Activated B cell treated with CpG ODN at 0.5 μM for 24 hours (primary cell): ENCODE measurements around the gene ATG16L2. TPM values are rescaled to one million over a fixed set of nuclear protein-coding genes. Genes with fewer than 3 reads are reported as not detected.

Source experiments
- ATAC-seq: fragments of 200-7000 bp; cut with Tn5 transposase; one replicate; pipeline ENCODE4 v1.10.0; 2021; ENCODE audit warnings: low read depth, mild to moderate bottlenecking, moderate library complexity
- CTCF ChIA-PET: fragments of 350-600 bp; sonication (Branson Sonifier 250); formaldehyde crosslinking; loops from one replicate; lab custom pipeline; 2021; ENCODE audit warnings: antibody characterized with exemption; lab: Charles Lee
- POLR2A ChIA-PET: fragments of 350-600 bp; sonication (Branson Sonifier 250); formaldehyde crosslinking; loops from one replicate; lab custom pipeline; 2021; ENCODE audit warnings: antibody characterized with exemption; lab: Charles Lee
- DNase-seq: peaks from one replicate; pipeline ENCODE4 v3.0.0; 2022
- H3K27ac Mint-ChIP-seq: one replicate; pipeline ENCODE4 v1.8.0; 2020; ENCODE audit warnings: mixed read lengths
- H3K27me3 Mint-ChIP-seq: one replicate; pipeline ENCODE4 v1.8.0; 2021; ENCODE audit warnings: mixed read lengths
- H3K36me3 Mint-ChIP-seq: one replicate; pipeline ENCODE4 v1.8.0; 2021; ENCODE audit warnings: low read depth, mixed read lengths
- H3K4me1 Mint-ChIP-seq: one replicate; pipeline ENCODE4 v1.8.0; 2021; ENCODE audit warnings: mixed read lengths
- H3K4me3 Mint-ChIP-seq: one replicate; pipeline ENCODE4 v1.8.0; 2020; ENCODE audit warnings: mild to moderate bottlenecking, mixed read lengths
- H3K9me3 Mint-ChIP-seq: one replicate; pipeline ENCODE4 v1.8.0; 2020; ENCODE audit warnings: mixed read lengths
- CTCF ChIP-seq: fragments of 200-600 bp; IDR thresholded peaks from one replicate; pipeline ENCODE4 v1.8.0; 2022; ENCODE audit warnings: antibody characterized with exemption, mild to moderate bottlenecking
- intact Hi-C: fragments of 100-400 bp; cut with micrococcal nuclease; formaldehyde crosslinking; loops from one replicate; pipeline ENCODE4 v1.15.1; 2024
- total RNA-seq: library from RNA; stranded (reverse); gene quantifications from 2 replicates; pipeline ENCODE4 v1.2.3, GENCODE V29; 2022

The ATG16L2 gene, protein sequence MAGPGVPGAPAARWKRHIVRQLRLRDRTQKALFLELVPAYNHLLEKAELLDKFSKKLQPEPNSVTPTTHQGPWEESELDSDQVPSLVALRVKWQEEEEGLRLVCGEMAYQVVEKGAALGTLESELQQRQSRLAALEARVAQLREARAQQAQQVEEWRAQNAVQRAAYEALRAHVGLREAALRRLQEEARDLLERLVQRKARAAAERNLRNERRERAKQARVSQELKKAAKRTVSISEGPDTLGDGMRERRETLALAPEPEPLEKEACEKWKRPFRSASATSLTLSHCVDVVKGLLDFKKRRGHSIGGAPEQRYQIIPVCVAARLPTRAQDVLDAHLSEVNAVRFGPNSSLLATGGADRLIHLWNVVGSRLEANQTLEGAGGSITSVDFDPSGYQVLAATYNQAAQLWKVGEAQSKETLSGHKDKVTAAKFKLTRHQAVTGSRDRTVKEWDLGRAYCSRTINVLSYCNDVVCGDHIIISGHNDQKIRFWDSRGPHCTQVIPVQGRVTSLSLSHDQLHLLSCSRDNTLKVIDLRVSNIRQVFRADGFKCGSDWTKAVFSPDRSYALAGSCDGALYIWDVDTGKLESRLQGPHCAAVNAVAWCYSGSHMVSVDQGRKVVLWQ
- 73.5 and 96.7 TPM in 2 replicates for total RNA-seq

- peak within 1 kb of the TSS; percentile 98 for H3K4me3 Mint-ChIP-seq
- H3K36me3 Mint-ChIP-seq = peaks cover 41% of the 10 kb centered on the region
- no peak for TF ChIP-seq CTCF
- no peaks in the 10 kb centered on the region for H3K9me3 Mint-ChIP-seq
- POLR2A ChIA-PET = interaction anchor here (0.6 to 4.5 kb wide), 14 partner anchors 13 to 375 kb away, joined by 3 to 26 read pairs (median 8); partner anchors contain the start of gene STARD10
- CTCF ChIA-PET = interaction anchor here (2.0 to 5.2 kb wide), 3 partner anchors 20 to 90 kb away, joined by 6 to 27 read pairs (median 11); partner anchors contain the start of gene STARD10
- intact Hi-C loops = loop anchor here (1.0 to 10.0 kb wide), 11 partner anchors 8 to 887 kb away; partner anchors contain the start of genes ARAP1, FCHSD2, INPPL1 and RNF121
- no peaks in the 10 kb centered on the region for H3K27me3 Mint-ChIP-seq
- H3K27ac Mint-ChIP-seq = peak within 1 kb of the TSS; percentile 94
- DNase-seq = peak; percentile 97
- H3K4me1 Mint-ChIP-seq = peaks cover 54% of the 10 kb centered on the region
- peak; percentile 75 for ATAC-seq
Observed at GRCh38 chr11:72814286-72815109, at the start of gene ATG16L2. TSS of gene ATG16L2 (plus strand) at chr11:72814411. CDS start at chr11:72814446, 35 bp downstream.

DNA sequence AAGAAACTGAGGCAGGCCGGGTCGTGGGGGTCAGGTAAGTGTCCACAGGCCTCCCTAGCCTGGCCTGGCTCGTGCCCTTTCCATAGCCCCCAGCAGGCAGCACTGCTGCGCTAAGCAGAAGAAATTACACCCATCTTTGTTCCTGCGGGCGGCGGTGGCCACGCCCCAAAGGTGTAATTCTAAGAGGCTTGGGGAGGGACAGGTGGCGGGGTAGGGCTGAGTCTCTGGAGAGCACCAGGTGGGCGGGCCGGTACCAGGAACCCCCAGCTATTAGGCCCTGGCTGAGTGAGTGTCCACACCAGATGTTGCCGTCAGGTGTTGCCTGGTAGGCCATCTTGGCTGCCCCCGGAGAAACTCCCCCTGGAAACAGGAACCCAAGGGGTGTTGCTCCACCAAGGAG, 49.7 kb upstream of the ATG16L2 start:
- Mint-ChIP-seq H3K9me3 (no peaks in the 10 kb centered on the region), H3K36me3 (no peaks in the 10 kb centered on the region), H3K4me1 (peaks cover 23% of the 10 kb centered on the region), H3K27ac (no peak overlapping the region), H3K27me3 (no peaks in the 10 kb centered on the region), H3K4me3 (no peak overlapping the region)
- DNase-seq (no peak), ATAC-seq (no peak)
- intact Hi-C loops = no loop called here
- no peak for TF ChIP-seq CTCF
- ChIA-PET CTCF (no interaction called here), POLR2A (no interaction called here)

DNA sequence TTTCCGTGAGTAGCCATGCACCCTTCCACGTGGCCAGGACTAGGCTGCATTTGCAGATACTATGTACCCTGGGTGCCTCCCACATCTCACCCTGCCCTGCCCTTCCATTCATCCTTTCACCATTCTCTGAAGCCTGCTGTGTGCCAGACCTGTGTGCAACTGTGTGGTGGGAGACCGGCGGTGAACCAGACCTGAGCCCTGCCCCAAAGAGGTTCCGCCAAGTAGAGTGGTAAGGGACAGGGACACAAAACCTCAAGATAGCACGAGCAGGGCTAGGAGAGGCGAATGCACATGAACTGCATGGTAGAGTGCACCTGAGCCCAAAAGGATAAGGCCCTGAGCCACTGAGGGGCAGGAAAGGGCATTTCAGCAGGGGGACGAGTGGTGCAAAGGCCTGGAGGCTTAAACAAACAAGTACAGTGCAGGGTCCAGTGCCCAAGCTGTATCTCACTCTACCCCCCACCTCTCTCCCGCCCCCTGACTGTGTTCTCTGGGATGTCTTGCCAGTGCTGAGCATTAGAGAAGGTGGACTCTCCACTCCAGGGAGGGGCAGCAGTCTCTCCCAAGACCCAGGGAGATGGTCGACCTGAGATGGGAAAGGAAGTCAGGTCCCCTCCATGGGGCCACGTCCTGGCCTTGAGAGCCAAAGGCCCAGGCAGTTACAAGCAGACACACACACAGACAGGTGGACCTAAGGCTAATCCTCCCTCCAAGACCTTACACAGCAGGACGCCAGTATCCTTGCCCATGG, 47.9 kb upstream of the ATG16L2 start:
- CTCF ChIA-PET = interaction anchor here (0.6 to 1.4 kb wide), 2 partner anchors 41 to 471 kb away, joined by 3 read pairs; no protein-coding TSS in a partner anchor
- H3K4me3 Mint-ChIP-seq = no peak overlapping the region
- DNase-seq = no peak
- intact Hi-C loops = no loop called here
- no peaks in the 10 kb centered on the region for H3K27me3 Mint-ChIP-seq
- TF ChIP-seq CTCF = no peak
- no peak for ATAC-seq
- POLR2A ChIA-PET = interaction anchor here (1.3 kb wide), 1 partner anchor 21 kb away, joined by 4 read pairs; no protein-coding TSS in a partner anchor
- H3K27ac Mint-ChIP-seq = no peak overlapping the region
- H3K9me3 Mint-ChIP-seq = no peaks in the 10 kb centered on the region
- H3K4me1 Mint-ChIP-seq = peaks cover 23% of the 10 kb centered on the region
- H3K36me3 Mint-ChIP-seq = peaks cover 2% of the 10 kb centered on the region

DNA sequence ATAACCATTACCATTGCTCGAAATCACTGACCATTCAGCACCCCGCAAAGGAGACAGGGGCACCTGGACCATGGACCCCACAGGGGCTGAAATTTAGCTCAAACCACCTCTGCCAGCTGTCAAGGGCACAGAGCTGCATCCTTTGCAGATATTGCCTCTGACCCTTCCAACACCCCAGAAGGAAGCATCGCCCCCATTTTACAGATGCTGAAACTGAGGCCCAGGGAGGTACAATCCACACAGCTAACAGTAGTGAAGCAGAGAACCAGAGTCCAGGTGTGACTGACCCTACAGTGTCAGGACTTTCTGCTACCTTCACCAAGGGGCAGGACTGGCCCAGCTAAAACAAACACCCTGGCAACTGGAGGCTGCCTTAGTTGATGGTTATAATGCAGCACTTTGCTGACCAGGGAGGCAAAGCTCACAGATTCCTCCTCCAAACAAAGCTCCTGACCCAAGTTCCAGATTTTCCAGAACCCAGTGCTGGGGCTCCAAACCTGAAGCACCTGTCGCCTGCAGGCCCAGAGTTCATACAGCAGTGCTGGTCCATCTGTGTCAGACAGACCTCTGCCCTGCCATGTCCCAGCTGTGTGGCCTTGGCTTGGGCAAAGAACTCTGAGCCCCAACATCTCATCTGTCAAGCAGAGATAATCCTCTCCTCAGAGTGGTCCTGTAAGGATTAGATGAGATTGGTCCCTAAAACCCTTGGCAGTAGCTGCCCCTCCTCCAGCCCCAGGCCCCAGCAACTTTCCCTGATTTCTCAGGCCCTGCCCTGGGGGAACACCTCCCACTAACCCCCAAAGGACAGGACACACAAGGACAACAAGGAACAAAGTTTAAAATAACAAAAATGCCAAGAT, 46.8 kb upstream of the ATG16L2 start:
- no peaks in the 10 kb centered on the region for H3K27me3 Mint-ChIP-seq
- no peak for ATAC-seq
- H3K36me3 Mint-ChIP-seq = peaks cover 3% of the 10 kb centered on the region
- H3K9me3 Mint-ChIP-seq = no peaks in the 10 kb centered on the region
- peaks cover 19% of the 10 kb centered on the region for H3K4me1 Mint-ChIP-seq
- peak overlapping the region; percentile 35 for H3K27ac Mint-ChIP-seq
- DNase-seq = no peak
- no peak overlapping the region for H3K4me3 Mint-ChIP-seq
- ChIA-PET POLR2A (interaction anchor here (0.5 to 1.2 kb wide), 3 partner anchors 11 to 30 kb away, joined by 3 to 8 read pairs (median 3); no protein-coding TSS in a partner anchor), CTCF (interaction anchor here (0.8 kb wide), 1 partner anchor 25 kb away, joined by 3 read pairs; no protein-coding TSS in a partner anchor)
- TF ChIP-seq CTCF = no peak
- intact Hi-C loops = no loop called here
